ENCODE data around the gene SPOPL.

- TF ChIP-seq MAFK (IDR thresholded peaks at IDR 0.05; ENCODE audit: low read depth, low read length) (no peak), POLR2A (IDR thresholded peaks at IDR 0.05; ENCODE audit: low read depth, low read length) (no peak), USF2 (IDR thresholded peaks at IDR 0.05; ENCODE audit: low read depth, low read length) (no peak), CTCF (conservative IDR thresholded peaks at IDR 0.05; ENCODE audit: low read depth, low read length) (no peak), CHD1 (IDR thresholded peaks at IDR 0.05; ENCODE audit: low read depth, low read length) (no peak), SMC3 (IDR thresholded peaks at IDR 0.05; ENCODE audit: low read depth, low read length) (no peak)
These were observed 94.8 kb downstream of the SPOPL start for GRCh38 chr2:138596403-138596802.
